Fibroblast of lung (primary cell): ENCODE results near the gene PNPLA7. TPM values are rescaled to one million over a fixed set of nuclear protein-coding genes. Genes with fewer than 3 reads are reported as not detected.

Source experiments
- DNase-seq, 2 donors: peaks; one replicate each; pipeline versions ENCODE4 v3.0.0 to v3.0.0-alpha.2; 2010; ENCODE audit warnings: low read depth in 2 of 2
- H2AFZ ChIP-seq: 2 replicates; pipeline ENCODE4 v1.5.1; 2012; ENCODE audit warnings: low read length, control low read depth, inconsistent platforms
- H3K27ac ChIP-seq: 2 replicates; pipeline ENCODE4 v1.5.1; 2011; ENCODE audit warnings: low read length, control low read depth; ENCODE audit not compliant: insufficient read depth
- H3K27me3 ChIP-seq: 2 replicates; pipeline ENCODE4 v1.5.1; 2011; ENCODE audit warnings: mild to moderate bottlenecking, low read length; ENCODE audit not compliant: control insufficient read depth, insufficient read depth
- H3K36me3 ChIP-seq: 2 replicates; pipeline ENCODE4 v1.5.1; 2011; ENCODE audit warnings: low read length; ENCODE audit not compliant: control insufficient read depth, insufficient read depth
- H3K4me1 ChIP-seq: 2 replicates; pipeline ENCODE4 v1.5.1; 2011; ENCODE audit warnings: low read length; ENCODE audit not compliant: control insufficient read depth, insufficient read depth; ENCODE audit errors: extremely low read depth
- H3K4me2 ChIP-seq: 2 replicates; pipeline ENCODE4 v1.5.1; 2011; ENCODE audit warnings: low read length, control low read depth; ENCODE audit not compliant: insufficient read depth; ENCODE audit errors: extremely low read depth
- H3K4me3 ChIP-seq, 4 experiments: fragments of 200-600 bp in 1 of 4; sonication (generic) in 1 of 4; replicated peaks in 1 of 4; 2 replicates each; pipeline ENCODE4 v1.5.1; 2011 to 2016; ENCODE audit warnings: low read length in 4 of 4, low read depth in 3 of 4, mild to moderate bottlenecking in 3 of 4, control low read depth in 2 of 4, inconsistent platforms in 1 of 4, mixed read lengths in 1 of 4; ENCODE audit not compliant: insufficient read depth in 1 of 4; ENCODE audit errors: control extremely low read depth in 1 of 4
- H3K79me2 ChIP-seq: 2 replicates; pipeline ENCODE4 v1.5.1; 2012; ENCODE audit warnings: mild to moderate bottlenecking, low read length, inconsistent platforms; ENCODE audit not compliant: control insufficient read depth, insufficient read depth
- H3K9ac ChIP-seq: 2 replicates; pipeline ENCODE4 v1.5.1; 2011; ENCODE audit warnings: mild to moderate bottlenecking, low read length, control low read depth; ENCODE audit not compliant: insufficient read depth
- H3K9me3 ChIP-seq: 2 replicates; pipeline ENCODE4 v1.5.1; 2012; ENCODE audit warnings: low read depth, low read length; ENCODE audit not compliant: control insufficient read depth, insufficient read depth
- H4K20me1 ChIP-seq: 2 replicates; pipeline ENCODE4 v1.5.1; 2011; ENCODE audit warnings: low read length; ENCODE audit not compliant: control insufficient read depth, insufficient read depth; ENCODE audit errors: extremely low read depth
- EZH2 ChIP-seq: IDR thresholded peaks from 2 replicates; pipeline ENCODE4 v1.5.1; 2012; ENCODE audit warnings: low read length, control low read depth, mild to moderate bottlenecking; ENCODE audit errors: missing control alignments
- polyA plus RNA-seq, 2 donors: library from polyadenylated mRNA; depleted of rRNA in 1 of 2; stranded (reverse) in 1 of 2; unstranded in 1 of 2; fragments of >200 nt; gene quantifications; 2 replicates each; pipeline ENCODE4 v1.2.1, GENCODE V29; 2011 to 2012; ENCODE audit warnings: missing spikeins in 1 of 2
- total RNA-seq: library from RNA; depleted of rRNA; stranded (reverse); fragments of >200 nt; gene quantifications from 2 replicates; pipeline ENCODE4 v1.2.1, GENCODE V29; 2014
- TF ChIP-seq, protein P1 (sequence below), 2 donors: IDR thresholded peaks in 1 of 2; conservative IDR thresholded peaks in 1 of 2; 1 replicate in 1 of 2; 2 replicates in 1 of 2; pipeline ENCODE4 v1.5.1; 2011 to 2012; ENCODE audit warnings: low read length in 2 of 2, control low read depth in 1 of 2, inconsistent platforms in 1 of 2, low read depth in 1 of 2, mild to moderate bottlenecking in 1 of 2

PNPLA7 gene
- total and polyA plus RNA-seq, 2 donors (not counting 1 experiment from before 2014, with no cell fraction given), result 0.23 to 3.0 TPM

DNA sequence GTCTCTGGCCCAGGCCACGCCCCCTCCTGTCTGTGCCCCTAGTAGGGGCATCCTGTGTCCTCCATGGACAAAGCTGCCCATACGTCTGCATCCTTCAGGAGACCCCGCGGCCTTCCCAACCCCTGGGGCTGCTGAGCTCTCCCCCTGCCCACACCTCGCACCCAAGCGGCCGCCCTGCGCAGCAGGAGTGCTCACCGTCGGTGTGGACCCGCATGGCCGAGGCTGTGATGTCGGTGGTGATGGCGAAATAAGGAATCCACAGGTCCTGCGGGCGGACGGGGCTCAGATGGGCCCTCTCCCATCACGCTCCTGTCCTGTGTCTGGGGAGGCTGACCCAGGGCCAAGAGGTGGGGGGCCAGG is 86.3 kb downstream of the PNPLA7 start:
- Histone ChIP-seq H3K27ac (no peak overlapping the region), H3K9ac (no peak overlapping the region), H3K9me3 (no peaks in the 10 kb centered on the region), H3K79me2 (no peaks in the 10 kb centered on the region), H3K4me2 (no peak overlapping the region), H3K36me3 (no peaks in the 10 kb centered on the region), H3K27me3 (no peaks in the 10 kb centered on the region), H3K4me1 (no peaks in the 10 kb centered on the region), H3K4me3 (no peak overlapping the region), H2AFZ (no peak overlapping the region), H4K20me1 (no peaks in the 10 kb centered on the region)
- no peak for TF ChIP-seq EZH2
- TF ChIP-seq, protein P1, sequence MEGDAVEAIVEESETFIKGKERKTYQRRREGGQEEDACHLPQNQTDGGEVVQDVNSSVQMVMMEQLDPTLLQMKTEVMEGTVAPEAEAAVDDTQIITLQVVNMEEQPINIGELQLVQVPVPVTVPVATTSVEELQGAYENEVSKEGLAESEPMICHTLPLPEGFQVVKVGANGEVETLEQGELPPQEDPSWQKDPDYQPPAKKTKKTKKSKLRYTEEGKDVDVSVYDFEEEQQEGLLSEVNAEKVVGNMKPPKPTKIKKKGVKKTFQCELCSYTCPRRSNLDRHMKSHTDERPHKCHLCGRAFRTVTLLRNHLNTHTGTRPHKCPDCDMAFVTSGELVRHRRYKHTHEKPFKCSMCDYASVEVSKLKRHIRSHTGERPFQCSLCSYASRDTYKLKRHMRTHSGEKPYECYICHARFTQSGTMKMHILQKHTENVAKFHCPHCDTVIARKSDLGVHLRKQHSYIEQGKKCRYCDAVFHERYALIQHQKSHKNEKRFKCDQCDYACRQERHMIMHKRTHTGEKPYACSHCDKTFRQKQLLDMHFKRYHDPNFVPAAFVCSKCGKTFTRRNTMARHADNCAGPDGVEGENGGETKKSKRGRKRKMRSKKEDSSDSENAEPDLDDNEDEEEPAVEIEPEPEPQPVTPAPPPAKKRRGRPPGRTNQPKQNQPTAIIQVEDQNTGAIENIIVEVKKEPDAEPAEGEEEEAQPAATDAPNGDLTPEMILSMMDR (conservative IDR thresholded peaks at IDR 0.05 in 1 of 2, IDR thresholded peaks at IDR 0.05 in 1 of 2; ENCODE audit: low read depth in 1 of 2, low read length in 2 of 2), result no peak
- DNase-seq, result no peak

- Histone ChIP-seq H3K9ac (no peak overlapping the region), H3K36me3 (no peaks in the 10 kb centered on the region), H2AFZ (no peak overlapping the region), H3K79me2 (peaks cover 3% of the 10 kb centered on the region), H3K4me1 (no peaks in the 10 kb centered on the region), H3K27me3 (no peaks in the 10 kb centered on the region), H3K9me3 (no peaks in the 10 kb centered on the region), H3K27ac (no peak overlapping the region), H3K4me2 (no peak overlapping the region), H3K4me3 (no peak overlapping the region), H4K20me1 (no peaks in the 10 kb centered on the region)
- no peak for DNase-seq
- TF ChIP-seq, protein P1 (conservative IDR thresholded peaks at IDR 0.05 in 1 of 2, IDR thresholded peaks at IDR 0.05 in 1 of 2; ENCODE audit: low read depth in 1 of 2, low read length in 2 of 2), result no peak
- no peak for TF ChIP-seq EZH2
These were observed 86.9 kb downstream of the PNPLA7 start for GRCh38 chr9:137462986-137463930.

- no peak overlapping the region for H3K27ac ChIP-seq
- no peaks in the 10 kb centered on the region for H3K27me3 ChIP-seq
- H3K9me3 ChIP-seq, result no peaks in the 10 kb centered on the region
- no peak overlapping the region for H3K4me3 ChIP-seq
- no peak for TF ChIP-seq EZH2
- TF ChIP-seq, protein P1 (conservative IDR thresholded peaks at IDR 0.05 in 1 of 2, IDR thresholded peaks at IDR 0.05 in 1 of 2; ENCODE audit: low read depth in 1 of 2, low read length in 2 of 2), result no peak
- H3K36me3 ChIP-seq, result no peaks in the 10 kb centered on the region
- H3K79me2 ChIP-seq, result peaks cover 3% of the 10 kb centered on the region
- no peak overlapping the region for H3K4me2 ChIP-seq
- H3K4me1 ChIP-seq, result peaks cover 3% of the 10 kb centered on the region
- no peak for DNase-seq
- no peak overlapping the region for H2AFZ ChIP-seq
- no peak overlapping the region for H3K9ac ChIP-seq
- H4K20me1 ChIP-seq, result no peaks in the 10 kb centered on the region
These were observed 87.7 kb downstream of the PNPLA7 start for GRCh38 chr9:137462396-137462985.
